Central memory CD8-positive, alpha-beta T cell (primary cell): ENCODE data around the gene SEZ6L.

ENCODE experiments used
- ATAC-seq: fragments of 150-1000 bp; cut with Tn5 transposase; replicated peaks from 2 replicates; pipeline ENCODE4 v1.10.0; 2022; ENCODE audit warnings: mild to moderate bottlenecking, moderate FRiP score, moderate number of reproducible peaks; ENCODE audit not compliant: poor library complexity, severe bottlenecking; ENCODE audit errors: extremely low read depth
- DNase-seq, 2 donors: peaks; one replicate each; pipeline ENCODE4 v3.0.0; 2021; ENCODE audit warnings: low spot score in 2 of 2
- H3K27ac Mint-ChIP-seq: one replicate; pipeline ENCODE4 v1.8.0; 2022; ENCODE audit warnings: low read depth, mild to moderate bottlenecking, moderate library complexity, mixed read lengths
- H3K27me3 Mint-ChIP-seq: one replicate; pipeline ENCODE4 v1.8.0; 2022; ENCODE audit warnings: mixed read lengths
- H3K36me3 Mint-ChIP-seq: one replicate; pipeline ENCODE4 v1.8.0; 2022; ENCODE audit warnings: mild to moderate bottlenecking, moderate library complexity, mixed read lengths; ENCODE audit not compliant: insufficient read depth
- H3K4me1 Mint-ChIP-seq: one replicate; pipeline ENCODE4 v1.8.0; 2022; ENCODE audit warnings: mixed read lengths
- H3K4me3 Mint-ChIP-seq: one replicate; pipeline ENCODE4 v1.8.0; 2022; ENCODE audit warnings: mild to moderate bottlenecking, moderate library complexity, mixed read lengths
- H3K9me3 Mint-ChIP-seq: one replicate; pipeline ENCODE4 v1.8.0; 2022; ENCODE audit warnings: mixed read lengths

SEZ6L gene

GRCh38 chr22:26161746-26162145 is 7.5 kb upstream of the SEZ6L start:
- Mint-ChIP-seq H3K27me3 (peaks cover 70% of the 10 kb centered on the region), H3K9me3 (no peaks in the 10 kb centered on the region), H3K4me1 (no peaks in the 10 kb centered on the region), H3K27ac (no peak overlapping the region), H3K36me3 (no peaks in the 10 kb centered on the region), H3K4me3 (no peak overlapping the region)
- DNase-seq = no peak
- ATAC-seq = no peak

GRCh38 chr22:26162926-26163325 is 6.3 kb upstream of the SEZ6L start:
- DNase-seq = no peak
- Mint-ChIP-seq H3K9me3 (no peaks in the 10 kb centered on the region), H3K27me3 (peaks cover 82% of the 10 kb centered on the region), H3K4me3 (no peak overlapping the region), H3K27ac (no peak overlapping the region), H3K4me1 (no peaks in the 10 kb centered on the region), H3K36me3 (no peaks in the 10 kb centered on the region)
- no peak for ATAC-seq

- H3K4me1 Mint-ChIP-seq = no peaks in the 10 kb centered on the region
- H3K36me3 Mint-ChIP-seq = no peaks in the 10 kb centered on the region
- no peaks in the 10 kb centered on the region for H3K9me3 Mint-ChIP-seq
- H3K27me3 Mint-ChIP-seq = peaks cover 87% of the 10 kb centered on the region
- DNase-seq = no peak
- no peak overlapping the region for H3K27ac Mint-ChIP-seq
- ATAC-seq = no peak
- no peak overlapping the region for H3K4me3 Mint-ChIP-seq
Observed at GRCh38 chr22:26164174-26164573, 5.1 kb upstream of the SEZ6L start.

- no peak overlapping the region for H3K27ac Mint-ChIP-seq
- no peaks in the 10 kb centered on the region for H3K4me1 Mint-ChIP-seq
- DNase-seq = no peak
- no peaks in the 10 kb centered on the region for H3K36me3 Mint-ChIP-seq
- peak overlapping the region; percentile 41 for H3K4me3 Mint-ChIP-seq
- peaks cover 85% of the 10 kb centered on the region for H3K27me3 Mint-ChIP-seq
- ATAC-seq = no peak
- no peaks in the 10 kb centered on the region for H3K9me3 Mint-ChIP-seq
Observed at GRCh38 chr22:26168330-26168851, 871 bp upstream of the SEZ6L start.

GRCh38 chr22:26168939-26169314 is 335 bp upstream of the SEZ6L start:
- peak overlapping the region; percentile 41 for H3K4me3 Mint-ChIP-seq
- ATAC-seq (no peak), DNase-seq (no peak)
- peaks cover 90% of the 10 kb centered on the region for H3K27me3 Mint-ChIP-seq
- H3K9me3 Mint-ChIP-seq = no peaks in the 10 kb centered on the region
- no peaks in the 10 kb centered on the region for H3K4me1 Mint-ChIP-seq
- no peaks in the 10 kb centered on the region for H3K36me3 Mint-ChIP-seq
- H3K27ac Mint-ChIP-seq = no peak overlapping the region

GRCh38 chr22:26170112-26170492 is 840 bp downstream of the SEZ6L start:
- no peak overlapping the region for H3K27ac Mint-ChIP-seq
- no peaks in the 10 kb centered on the region for H3K36me3 Mint-ChIP-seq
- DNase-seq (no peak), ATAC-seq (no peak)
- no peak overlapping the region for H3K4me3 Mint-ChIP-seq
- no peaks in the 10 kb centered on the region for H3K4me1 Mint-ChIP-seq
- H3K9me3 Mint-ChIP-seq = no peaks in the 10 kb centered on the region
- H3K27me3 Mint-ChIP-seq = peaks cover 92% of the 10 kb centered on the region

- H3K4me3 Mint-ChIP-seq = no peak overlapping the region
- no peak for ATAC-seq
Observed at GRCh38 chr22:26170795-26171580, 1.7 kb downstream of the SEZ6L start.

GRCh38 chr22:26172389-26172990 is 3.2 kb downstream of the SEZ6L start:
- ATAC-seq (no peak), DNase-seq (no peak)
- H3K4me1 Mint-ChIP-seq = no peaks in the 10 kb centered on the region
- no peaks in the 10 kb centered on the region for H3K36me3 Mint-ChIP-seq
- H3K4me3 Mint-ChIP-seq = no peak overlapping the region
- peaks cover 74% of the 10 kb centered on the region for H3K27me3 Mint-ChIP-seq
- H3K9me3 Mint-ChIP-seq = no peaks in the 10 kb centered on the region
- no peak overlapping the region for H3K27ac Mint-ChIP-seq

More at GRCh38 chr22:26170795-26171580, 1.7 kb downstream of the SEZ6L start:
- no peak overlapping the region for H3K27ac Mint-ChIP-seq
- H3K4me1 Mint-ChIP-seq = no peaks in the 10 kb centered on the region
- no peaks in the 10 kb centered on the region for H3K36me3 Mint-ChIP-seq
- H3K27me3 Mint-ChIP-seq = peaks cover 83% of the 10 kb centered on the region
- no peak for DNase-seq
- no peaks in the 10 kb centered on the region for H3K9me3 Mint-ChIP-seq

- no peak for DNase-seq
- H3K27ac Mint-ChIP-seq = no peak overlapping the region
- no peak for ATAC-seq
- H3K4me1 Mint-ChIP-seq = no peaks in the 10 kb centered on the region
- no peaks in the 10 kb centered on the region for H3K36me3 Mint-ChIP-seq
- H3K9me3 Mint-ChIP-seq = no peaks in the 10 kb centered on the region
- H3K4me3 Mint-ChIP-seq = no peak overlapping the region
- peaks cover 72% of the 10 kb centered on the region for H3K27me3 Mint-ChIP-seq
Observed at GRCh38 chr22:26174280-26174679, 5.0 kb downstream of the SEZ6L start.

- H3K27ac Mint-ChIP-seq = no peak overlapping the region
- H3K36me3 Mint-ChIP-seq = peaks cover 2% of the 10 kb centered on the region
- no peak for DNase-seq
- H3K4me3 Mint-ChIP-seq = no peak overlapping the region
- no peak for ATAC-seq
- no peaks in the 10 kb centered on the region for H3K9me3 Mint-ChIP-seq
- H3K4me1 Mint-ChIP-seq = no peaks in the 10 kb centered on the region
- peaks cover 44% of the 10 kb centered on the region for H3K27me3 Mint-ChIP-seq
Observed at GRCh38 chr22:26182723-26183122, 13.5 kb downstream of the SEZ6L start.

- no peak for ATAC-seq
- no peaks in the 10 kb centered on the region for H3K9me3 Mint-ChIP-seq
- H3K27ac Mint-ChIP-seq = no peak overlapping the region
- H3K4me1 Mint-ChIP-seq = no peaks in the 10 kb centered on the region
- DNase-seq = no peak
- H3K36me3 Mint-ChIP-seq = peaks cover 2% of the 10 kb centered on the region
- no peak overlapping the region for H3K4me3 Mint-ChIP-seq
- peaks cover 28% of the 10 kb centered on the region for H3K27me3 Mint-ChIP-seq
Observed at GRCh38 chr22:26185190-26185589, 15.9 kb downstream of the SEZ6L start.

- no peaks in the 10 kb centered on the region for H3K9me3 Mint-ChIP-seq
- H3K4me1 Mint-ChIP-seq = no peaks in the 10 kb centered on the region
- H3K27me3 Mint-ChIP-seq = peaks cover 20% of the 10 kb centered on the region
- peaks cover 2% of the 10 kb centered on the region for H3K36me3 Mint-ChIP-seq
- ATAC-seq (no peak), DNase-seq (no peak)
- H3K27ac Mint-ChIP-seq = no peak overlapping the region
- H3K4me3 Mint-ChIP-seq = no peak overlapping the region
Observed at GRCh38 chr22:26188341-26188740, 19.1 kb downstream of the SEZ6L start.

GRCh38 chr22:26194313-26194712 is 25.1 kb downstream of the SEZ6L start:
- Mint-ChIP-seq H3K4me1 (no peaks in the 10 kb centered on the region), H3K4me3 (no peak overlapping the region), H3K9me3 (no peaks in the 10 kb centered on the region)

More at GRCh38 chr22:26194313-26194712, 25.1 kb downstream of the SEZ6L start:
- ATAC-seq (no peak), DNase-seq (no peak)
- H3K36me3 Mint-ChIP-seq = no peaks in the 10 kb centered on the region
- no peak overlapping the region for H3K27ac Mint-ChIP-seq
- peaks cover 24% of the 10 kb centered on the region for H3K27me3 Mint-ChIP-seq
